SU-DHL-6 (cell line): ENCODE measurements around the gene KLK13.

Experiments
- EZH2phosphoT487 ChIP-seq: fragments of 200-600 bp; sonication (generic), shearing (Covaris generic); conservative IDR thresholded peaks from 2 replicates; pipeline ENCODE4 v1.6.1; 2018; ENCODE audit warnings: mild to moderate bottlenecking, antibody characterized with exemption, low read length, moderate library complexity, mixed read lengths
- TF ChIP-seq, protein P1 (sequence below): fragments of 200-600 bp; sonication (generic); IDR thresholded peaks from one replicate; pipeline ENCODE4 v1.5.1; 2017; ENCODE audit warnings: antibody characterized with exemption, mild to moderate bottlenecking, low read length, moderate library complexity; ENCODE audit not compliant: insufficient read depth, poor library complexity, severe bottlenecking

DNA sequence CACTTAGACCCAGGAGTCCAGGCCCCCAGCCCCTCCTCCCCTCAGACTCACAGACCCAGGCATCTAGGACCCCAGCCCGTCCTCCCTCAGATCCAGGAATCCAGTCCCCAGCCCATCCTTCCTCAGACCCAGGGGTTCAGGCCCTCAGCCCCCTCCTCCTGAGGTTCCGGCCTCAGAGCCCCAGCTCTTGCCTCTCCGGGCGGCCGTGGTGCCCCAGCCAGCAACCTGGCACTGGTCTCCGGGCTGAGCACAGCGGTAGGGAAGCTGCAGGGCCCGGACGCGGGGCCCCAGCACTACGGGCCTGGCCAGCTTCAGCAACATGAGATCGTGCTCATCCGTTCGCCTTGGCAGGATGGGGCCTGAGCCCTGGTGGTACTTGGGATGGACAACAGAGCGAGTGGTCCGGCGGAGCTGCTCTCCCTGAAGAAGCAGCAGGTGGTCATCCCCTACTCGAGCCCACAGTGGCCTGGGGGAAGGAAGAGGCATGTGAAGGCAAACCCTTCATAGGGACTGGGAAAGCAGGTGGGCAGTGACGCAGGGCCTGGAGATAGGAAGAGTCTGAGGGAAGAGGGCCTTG is 49.1 kb downstream of the KLK13 start:
- TF ChIP-seq, protein P1, sequence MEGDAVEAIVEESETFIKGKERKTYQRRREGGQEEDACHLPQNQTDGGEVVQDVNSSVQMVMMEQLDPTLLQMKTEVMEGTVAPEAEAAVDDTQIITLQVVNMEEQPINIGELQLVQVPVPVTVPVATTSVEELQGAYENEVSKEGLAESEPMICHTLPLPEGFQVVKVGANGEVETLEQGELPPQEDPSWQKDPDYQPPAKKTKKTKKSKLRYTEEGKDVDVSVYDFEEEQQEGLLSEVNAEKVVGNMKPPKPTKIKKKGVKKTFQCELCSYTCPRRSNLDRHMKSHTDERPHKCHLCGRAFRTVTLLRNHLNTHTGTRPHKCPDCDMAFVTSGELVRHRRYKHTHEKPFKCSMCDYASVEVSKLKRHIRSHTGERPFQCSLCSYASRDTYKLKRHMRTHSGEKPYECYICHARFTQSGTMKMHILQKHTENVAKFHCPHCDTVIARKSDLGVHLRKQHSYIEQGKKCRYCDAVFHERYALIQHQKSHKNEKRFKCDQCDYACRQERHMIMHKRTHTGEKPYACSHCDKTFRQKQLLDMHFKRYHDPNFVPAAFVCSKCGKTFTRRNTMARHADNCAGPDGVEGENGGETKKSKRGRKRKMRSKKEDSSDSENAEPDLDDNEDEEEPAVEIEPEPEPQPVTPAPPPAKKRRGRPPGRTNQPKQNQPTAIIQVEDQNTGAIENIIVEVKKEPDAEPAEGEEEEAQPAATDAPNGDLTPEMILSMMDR, result no peak
- no peak for TF ChIP-seq EZH2phosphoT487
